Cardiac muscle cell (in vitro differentiated cells and primary cell): ENCODE results near the gene FRMD1. TPM values are rescaled to one million over a fixed set of nuclear protein-coding genes. Genes with fewer than 3 reads are reported as not detected.

Experiments
- DNase-seq, 2 donors: peaks; one replicate each; pipeline versions ENCODE4 v3.0.0 to v3.0.0-alpha.2; 2010 to 2017; ENCODE audit warnings: low read depth in 1 of 2, low spot score in 1 of 2
- H3K27ac ChIP-seq: fragments of 200-600 bp; sonication (generic); 2 replicates; pipeline ENCODE4 v1.5.1; 2016
- H3K27me3 ChIP-seq: fragments of 200-600 bp; sonication (generic); 2 replicates; pipeline ENCODE4 v1.6.0; 2016; ENCODE audit warnings: control low read depth
- H3K36me3 ChIP-seq: fragments of 200-600 bp; sonication (generic); 2 replicates; pipeline ENCODE4 v1.5.1; 2016; ENCODE audit warnings: control low read depth
- H3K4me1 ChIP-seq: fragments of 200-600 bp; sonication (generic); 2 replicates; pipeline ENCODE4 v1.8.1; 2017; ENCODE audit warnings: low read depth, mild to moderate bottlenecking, mixed run types
- H3K4me3 ChIP-seq: fragments of 200-600 bp; sonication (generic); 2 replicates; pipeline ENCODE4 v1.5.1; 2016; ENCODE audit warnings: mild to moderate bottlenecking
- H3K9me3 ChIP-seq: fragments of 200-600 bp; sonication (generic); 2 replicates; pipeline ENCODE4 v1.5.1; 2017; ENCODE audit warnings: low read depth, mild to moderate bottlenecking, control low read depth
- polyA plus RNA-seq: library from polyadenylated mRNA; unstranded; fragments of >200 nt; fragmentation: Nextera tagmentation; extraction: Ambion mirVana; gene quantifications from 2 replicates; pipeline ENCODE4 v1.2.1, GENCODE V29; 2016
- total RNA-seq: library from RNA; depleted of rRNA; stranded (reverse); fragments of >200 nt; gene quantifications from 2 replicates; pipeline ENCODE4 v1.2.3, GENCODE V29; 2016
- TF ChIP-seq, protein P1 (sequence below): IDR thresholded peaks from 2 replicates; pipeline ENCODE4 v1.5.1; 2012; ENCODE audit warnings: low read depth, mild to moderate bottlenecking, low read length

The FRMD1 gene
- total and polyA plus RNA-seq, 2 experiments from 2014 or later: 0.09 TPM; not detected in 1

DNA sequence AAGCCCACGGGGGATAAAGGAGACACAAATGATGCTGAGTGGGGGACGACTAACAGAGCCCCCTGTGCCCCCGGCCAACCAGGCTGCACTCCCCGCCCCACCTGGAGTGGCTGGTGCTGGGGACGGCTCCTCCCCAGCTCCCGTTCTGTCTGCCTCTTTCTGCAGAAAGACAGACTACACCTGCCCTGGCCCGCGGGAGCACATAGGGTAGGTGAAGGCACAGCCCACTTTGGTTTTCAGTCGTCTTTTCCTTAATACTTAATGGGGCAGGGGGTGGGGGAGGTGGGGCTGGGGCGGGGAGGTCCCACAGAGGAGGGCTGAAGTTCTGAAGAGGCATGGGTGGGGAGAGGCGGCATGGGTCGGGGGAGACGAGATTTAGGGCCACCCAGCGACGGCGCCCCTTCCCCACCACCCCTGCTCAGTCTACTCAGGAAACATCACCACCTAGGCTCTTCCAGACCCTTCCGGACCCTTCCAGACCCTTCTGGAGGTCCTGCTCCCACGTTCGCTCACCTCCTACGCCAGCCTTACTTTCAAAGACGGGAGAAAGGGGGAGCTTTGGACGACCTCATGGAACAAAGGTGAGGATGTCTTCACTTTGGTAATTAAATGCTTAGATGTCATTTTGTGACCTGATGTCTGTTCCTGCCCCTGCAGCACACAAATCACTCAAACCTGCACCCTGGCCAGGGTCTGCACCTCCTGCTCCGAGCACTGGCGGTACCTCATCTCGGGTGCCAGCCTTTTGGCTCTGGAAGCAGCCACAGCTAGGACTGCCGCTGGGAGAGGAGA lies 21.2 kb upstream of the FRMD1 start:
- peaks cover 62% of the 10 kb centered on the region for H3K27me3 ChIP-seq
- TF ChIP-seq, protein P1, sequence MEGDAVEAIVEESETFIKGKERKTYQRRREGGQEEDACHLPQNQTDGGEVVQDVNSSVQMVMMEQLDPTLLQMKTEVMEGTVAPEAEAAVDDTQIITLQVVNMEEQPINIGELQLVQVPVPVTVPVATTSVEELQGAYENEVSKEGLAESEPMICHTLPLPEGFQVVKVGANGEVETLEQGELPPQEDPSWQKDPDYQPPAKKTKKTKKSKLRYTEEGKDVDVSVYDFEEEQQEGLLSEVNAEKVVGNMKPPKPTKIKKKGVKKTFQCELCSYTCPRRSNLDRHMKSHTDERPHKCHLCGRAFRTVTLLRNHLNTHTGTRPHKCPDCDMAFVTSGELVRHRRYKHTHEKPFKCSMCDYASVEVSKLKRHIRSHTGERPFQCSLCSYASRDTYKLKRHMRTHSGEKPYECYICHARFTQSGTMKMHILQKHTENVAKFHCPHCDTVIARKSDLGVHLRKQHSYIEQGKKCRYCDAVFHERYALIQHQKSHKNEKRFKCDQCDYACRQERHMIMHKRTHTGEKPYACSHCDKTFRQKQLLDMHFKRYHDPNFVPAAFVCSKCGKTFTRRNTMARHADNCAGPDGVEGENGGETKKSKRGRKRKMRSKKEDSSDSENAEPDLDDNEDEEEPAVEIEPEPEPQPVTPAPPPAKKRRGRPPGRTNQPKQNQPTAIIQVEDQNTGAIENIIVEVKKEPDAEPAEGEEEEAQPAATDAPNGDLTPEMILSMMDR: no peak
- no peak overlapping the region for H3K27ac ChIP-seq
- no peaks in the 10 kb centered on the region for H3K9me3 ChIP-seq
- no peaks in the 10 kb centered on the region for H3K36me3 ChIP-seq
- H3K4me1 ChIP-seq: no peaks in the 10 kb centered on the region
- no peak for DNase-seq
- no peak overlapping the region for H3K4me3 ChIP-seq

DNA sequence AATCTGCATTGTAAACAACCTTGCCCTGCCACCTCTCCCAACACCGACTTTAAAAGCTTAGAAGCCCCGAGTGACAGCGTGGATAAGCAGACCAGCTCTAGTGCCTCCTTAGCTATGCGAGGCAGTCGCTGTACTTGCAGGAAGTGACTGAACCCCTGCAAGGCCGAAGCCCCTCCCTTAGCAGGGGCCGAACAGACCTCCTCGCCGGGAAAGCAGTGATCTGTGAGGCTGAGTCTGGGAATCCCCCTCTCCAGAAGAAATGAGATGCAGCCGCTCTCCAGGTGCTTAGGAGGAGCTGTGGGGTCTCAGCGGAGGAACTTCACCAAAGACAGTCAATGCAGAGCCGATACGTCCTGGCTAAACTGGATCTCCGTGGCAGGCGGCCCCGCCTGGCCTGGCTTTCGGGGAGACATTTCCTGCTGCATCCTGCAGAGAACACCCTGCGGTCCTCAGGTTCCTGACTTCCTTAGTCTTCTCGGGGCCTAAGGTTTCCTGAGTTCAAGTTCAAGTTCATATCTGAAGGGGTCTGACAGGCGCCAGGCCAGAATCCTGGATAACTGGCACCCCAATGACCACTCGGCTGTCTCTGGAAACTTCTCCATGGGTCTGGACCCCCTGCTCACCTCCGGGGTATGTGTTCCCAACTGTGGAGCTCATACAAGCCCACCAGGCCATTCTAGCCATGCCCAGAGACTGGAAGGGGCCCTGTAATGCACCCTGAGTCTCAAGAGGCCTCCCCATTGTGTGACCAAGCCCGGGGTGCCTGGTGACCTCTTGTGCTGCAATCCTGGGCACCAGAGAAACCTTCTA lies 20.4 kb upstream of the FRMD1 start:
- H3K4me3 ChIP-seq: no peak overlapping the region
- no peaks in the 10 kb centered on the region for H3K36me3 ChIP-seq
- peak in 1 of 2 donors; percentile 53 for DNase-seq
- no peak overlapping the region for H3K27ac ChIP-seq
- TF ChIP-seq, protein P1: no peak
- H3K27me3 ChIP-seq: peaks cover 56% of the 10 kb centered on the region
- H3K4me1 ChIP-seq: no peaks in the 10 kb centered on the region
- H3K9me3 ChIP-seq: no peaks in the 10 kb centered on the region

DNA sequence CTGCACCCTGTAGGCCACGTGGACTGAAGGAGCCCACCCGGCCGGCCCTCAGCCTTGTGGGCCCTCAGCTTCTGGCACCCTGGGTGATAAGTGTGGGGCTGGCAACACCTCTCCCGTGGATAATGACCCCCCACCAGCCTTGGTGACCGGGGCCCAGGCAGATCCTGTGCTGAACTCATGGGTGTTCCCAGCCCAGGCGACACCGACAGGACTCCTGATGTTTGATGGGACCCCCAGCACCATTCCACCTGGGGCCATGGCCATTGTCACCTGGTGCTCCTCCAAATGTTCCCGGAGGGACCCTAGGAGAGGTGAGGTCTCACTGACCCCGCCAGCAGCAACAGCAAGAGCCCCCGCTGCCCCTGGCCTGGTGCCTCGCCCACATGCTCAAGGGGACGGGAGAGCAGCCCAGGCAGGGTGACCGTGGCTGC lies 19.4 kb upstream of the FRMD1 start:
- no peak overlapping the region for H3K4me3 ChIP-seq
- no peak for DNase-seq
- no peaks in the 10 kb centered on the region for H3K9me3 ChIP-seq
- peaks cover 2% of the 10 kb centered on the region for H3K4me1 ChIP-seq
- TF ChIP-seq, protein P1: no peak
- H3K36me3 ChIP-seq: no peaks in the 10 kb centered on the region
- H3K27ac ChIP-seq: no peak overlapping the region
- peaks cover 47% of the 10 kb centered on the region for H3K27me3 ChIP-seq

DNA sequence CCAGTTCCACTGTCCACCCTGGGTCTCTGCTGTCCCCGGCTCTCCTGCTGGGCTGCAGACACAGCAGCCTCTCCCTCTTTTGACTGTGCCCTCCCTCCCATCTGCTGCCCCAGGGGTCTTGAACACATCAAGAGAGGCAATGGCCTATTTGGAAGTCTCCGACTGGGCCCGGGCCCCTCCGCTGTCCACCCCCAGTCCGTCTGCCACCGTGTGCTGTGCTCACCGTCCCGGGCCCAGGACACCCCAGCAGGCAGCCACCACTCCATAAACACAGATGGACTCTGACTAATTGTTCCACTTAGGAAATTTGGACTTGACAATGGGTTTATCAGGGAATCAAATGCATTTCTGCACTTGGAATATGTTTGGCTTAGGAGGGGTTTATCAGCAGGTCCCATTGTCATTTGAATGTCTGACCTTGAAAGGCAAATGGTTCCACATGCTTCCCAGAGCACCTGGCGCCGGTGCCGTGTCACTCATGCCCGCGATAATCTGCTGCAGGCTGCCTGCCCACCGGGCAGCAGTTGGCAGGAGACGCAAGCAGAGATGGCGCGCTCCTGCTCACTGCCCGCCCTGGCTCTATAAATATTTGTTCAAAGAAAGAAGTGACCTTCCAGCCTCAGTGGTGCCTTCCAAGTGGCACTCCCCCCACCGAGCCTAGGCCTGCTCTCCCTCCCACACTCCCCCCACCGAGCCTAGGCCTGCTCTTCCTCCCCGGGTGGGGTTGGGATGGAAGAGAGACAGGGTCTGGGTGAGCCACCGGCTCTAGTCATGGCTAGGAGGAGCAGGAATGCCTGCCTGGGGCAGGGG lies 18.8 kb upstream of the FRMD1 start:
- no peak for DNase-seq
- no peaks in the 10 kb centered on the region for H3K9me3 ChIP-seq
- peaks cover 40% of the 10 kb centered on the region for H3K27me3 ChIP-seq
- H3K4me1 ChIP-seq: peaks cover 3% of the 10 kb centered on the region
- no peaks in the 10 kb centered on the region for H3K36me3 ChIP-seq
- TF ChIP-seq, protein P1: no peak
- H3K27ac ChIP-seq: no peak overlapping the region
- H3K4me3 ChIP-seq: no peak overlapping the region

DNA sequence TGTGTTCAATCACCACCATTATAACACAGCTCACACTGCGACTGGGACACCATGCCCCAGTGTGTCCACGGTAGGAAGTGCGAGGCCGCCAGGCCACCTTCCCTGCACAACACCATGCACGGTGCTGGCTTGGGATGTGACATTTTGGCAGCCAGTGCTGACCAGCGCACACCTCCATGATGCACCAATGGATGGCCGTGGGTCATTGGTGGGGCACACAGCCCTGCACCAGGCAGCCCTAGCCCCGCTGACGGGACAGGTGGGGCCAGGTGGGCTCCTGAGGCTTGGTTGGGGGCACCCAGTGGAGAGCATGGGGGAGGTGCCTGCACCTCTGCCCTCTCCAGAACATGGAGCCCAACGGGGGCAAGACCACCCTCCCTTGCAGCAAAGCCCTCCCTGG lies 18.2 kb upstream of the FRMD1 start:
- Histone ChIP-seq H3K4me1 (peaks cover 3% of the 10 kb centered on the region), H3K36me3 (no peaks in the 10 kb centered on the region), H3K27ac (no peak overlapping the region), H3K4me3 (no peak overlapping the region), H3K27me3 (peaks cover 34% of the 10 kb centered on the region), H3K9me3 (no peaks in the 10 kb centered on the region)
- DNase-seq: no peak
- TF ChIP-seq, protein P1: no peak
